ENCODE measurements around the gene PCDHA12. TPM values are rescaled to one million over a fixed set of nuclear protein-coding genes. Genes with fewer than 3 reads are reported as not detected.

Gene PCDHA12
- not detected in 2 replicates for total RNA-seq

GRCh38 chr5:140875085-140876065, at the start of gene PCDHA12:
PCDHA12 (plus strand) TSS chr5:140875308; CDS start chr5:140875473, 165 bp downstream.

GRCh38 chr5:140827704-140828361, 47.3 kb upstream of the PCDHA12 start, which contains the start of gene PCDHA6:
PCDHA6 (plus strand) TSS chr5:140827960; CDS start chr5:140828092, 132 bp downstream.

GRCh38 chr5:140833993-140834392, 41.1 kb upstream of the PCDHA12 start, which contains the start of gene PCDHA7:
PCDHA7 (plus strand) TSS chr5:140834269; CDS start chr5:140834384, 115 bp downstream.

GRCh38 chr5:140840978-140841962, 33.8 kb upstream of the PCDHA12 start, which contains the start of gene PCDHA8:
PCDHA8 (plus strand) TSS chr5:140841187; CDS start chr5:140841322, 135 bp downstream.

GRCh38 chr5:140848139-140849102, 26.7 kb upstream of the PCDHA12 start, which contains the start of gene PCDHA9:
PCDHA9 (plus strand) TSS chr5:140848382; CDS start chr5:140848496, 114 bp downstream.

GRCh38 chr5:140855772-140856674, 19.1 kb upstream of the PCDHA12 start, which contains the start of gene PCDHA10:
PCDHA10 (plus strand) TSS chr5:140855897; CDS start chr5:140856049, 152 bp downstream.

GRCh38 chr5:140868721-140869554, 6.2 kb upstream of the PCDHA12 start, which contains the start of gene PCDHA11:
PCDHA11 (plus strand) TSS chr5:140868957; CDS start chr5:140869104, 147 bp downstream.

GRCh38 chr5:140881889-140882590, 6.9 kb downstream of the PCDHA12 start, which contains the start of gene PCDHA13:
PCDHA13 (plus strand) TSS chr5:140882124; CDS start chr5:140882269, 145 bp downstream.

GRCh38 chr5:140925806-140926442, 50.8 kb downstream of the PCDHA12 start, which contains the start of gene PCDHAC1:
PCDHAC1 (plus strand) TSS chr5:140926299; CDS start chr5:140926893, 594 bp downstream.

Other genes with a start within 250 kb of the PCDHA12 start
- gene CD14, start 242.1 kb upstream of the PCDHA12 start, total RNA-seq, result 0.17 TPM in 1 of 2 replicates, not detected in the other
- 10.6 and 14.6 TPM in 2 replicates for gene TMCO6, start 235.9 kb upstream of the PCDHA12 start, total RNA-seq
- 60.2 and 73.4 TPM in 2 replicates for gene NDUFA2, start 227.7 kb upstream of the PCDHA12 start, total RNA-seq
- gene IK, start 227.5 kb upstream of the PCDHA12 start, total RNA-seq, result 58.7 and 73.3 TPM in 2 replicates
- gene WDR55, start 210.4 kb upstream of the PCDHA12 start, total RNA-seq, result 15.9 and 17.0 TPM in 2 replicates
- 0.15 and 0.67 TPM in 2 replicates for gene DND1, start 201.7 kb upstream of the PCDHA12 start, total RNA-seq
- 70.8 and 73.6 TPM in 2 replicates for gene HARS1, start 183.9 kb upstream of the PCDHA12 start, total RNA-seq
- 21.3 and 27.2 TPM in 2 replicates for gene HARS2, start 183.9 kb upstream of the PCDHA12 start, total RNA-seq
- 16.5 and 25.6 TPM in 2 replicates for gene ZMAT2, start 174.9 kb upstream of the PCDHA12 start, total RNA-seq
- gene PCDHA1, start 89.2 kb upstream of the PCDHA12 start, total RNA-seq, result not detected in 2 replicates
- gene PCDHA2, start 80.5 kb upstream of the PCDHA12 start, total RNA-seq, result not detected in 2 replicates
- under 0.01 TPM in 1 of 2 replicates, not detected in the other for gene PCDHA3, start 74.3 kb upstream of the PCDHA12 start, total RNA-seq
- gene PCDHA4, start 68.2 kb upstream of the PCDHA12 start, total RNA-seq, result under 0.01 TPM in 2 replicates
- not detected in 2 replicates for gene PCDHA5, start 53.7 kb upstream of the PCDHA12 start, total RNA-seq
- 0.15 TPM in 1 of 2 replicates, not detected in the other for gene PCDHA6, start 47.3 kb upstream of the PCDHA12 start, total RNA-seq
- 0.15 TPM in 1 of 2 replicates, not detected in the other for gene PCDHA7, start 41.0 kb upstream of the PCDHA12 start, total RNA-seq
- not detected in 2 replicates for gene PCDHA8, start 34.1 kb upstream of the PCDHA12 start, total RNA-seq
- gene PCDHA9, start 26.9 kb upstream of the PCDHA12 start, total RNA-seq, result not detected in 2 replicates
- not detected in 2 replicates for gene PCDHA10, start 19.4 kb upstream of the PCDHA12 start, total RNA-seq
- gene PCDHA11, start 6.4 kb upstream of the PCDHA12 start, total RNA-seq, result not detected in 2 replicates
- gene PCDHA13, start 6.8 kb downstream of the PCDHA12 start, total RNA-seq, result not detected in 2 replicates
- not detected in 2 replicates for gene PCDHAC1, start 51.0 kb downstream of the PCDHA12 start, total RNA-seq
- not detected in 2 replicates for gene PCDHAC2, start 91.2 kb downstream of the PCDHA12 start, total RNA-seq
- not detected in 2 replicates for gene PCDHB1, start 176.1 kb downstream of the PCDHA12 start, total RNA-seq
- gene PCDHB2, start 219.3 kb downstream of the PCDHA12 start, total RNA-seq, result 0.34 and 0.45 TPM in 2 replicates
- gene PCDHB3, start 225.2 kb downstream of the PCDHA12 start, total RNA-seq, result 0.15 and 0.17 TPM in 2 replicates
- not detected in 2 replicates for gene PCDHB4, start 246.5 kb downstream of the PCDHA12 start, total RNA-seq